HG03135 (cell line): ENCODE results near the gene UBR4.

Source experiments
- ATAC-seq: cut with Tn5 transposase; IDR thresholded peaks from one replicate; pipeline ENCODE4 v1.9.1; 2021; ENCODE audit warnings: mild to moderate bottlenecking, moderate library complexity; ENCODE audit not compliant: unreplicated experiment

UBR4 gene

GRCh38 chr1:19149736-19150135, 60.3 kb downstream of the UBR4 start:
- no peak for ATAC-seq

DNA sequence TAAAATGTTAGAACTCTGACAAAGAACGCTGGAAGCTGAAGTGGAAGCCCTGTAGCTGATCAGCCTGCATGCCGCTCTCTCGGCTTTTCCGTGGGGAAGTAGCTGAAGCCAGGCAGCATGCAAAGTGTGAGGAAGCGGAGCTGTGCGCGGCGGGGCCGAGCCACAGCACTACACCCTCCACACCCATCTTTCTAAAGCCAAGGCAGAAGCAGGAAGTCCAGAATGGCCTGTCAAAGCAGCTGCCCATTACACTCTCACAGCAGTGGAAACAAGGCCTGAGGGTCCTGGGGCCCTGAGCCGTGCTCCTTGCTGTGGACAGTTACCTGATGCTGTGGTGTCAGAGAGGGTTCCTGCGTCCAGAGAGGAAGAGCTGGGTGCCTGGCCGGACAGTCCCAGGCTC, 69.6 kb downstream of the UBR4 start:
- ATAC-seq: no peak

GRCh38 chr1:19139711-19140110, 70.4 kb downstream of the UBR4 start:
- ATAC-seq: no peak

DNA sequence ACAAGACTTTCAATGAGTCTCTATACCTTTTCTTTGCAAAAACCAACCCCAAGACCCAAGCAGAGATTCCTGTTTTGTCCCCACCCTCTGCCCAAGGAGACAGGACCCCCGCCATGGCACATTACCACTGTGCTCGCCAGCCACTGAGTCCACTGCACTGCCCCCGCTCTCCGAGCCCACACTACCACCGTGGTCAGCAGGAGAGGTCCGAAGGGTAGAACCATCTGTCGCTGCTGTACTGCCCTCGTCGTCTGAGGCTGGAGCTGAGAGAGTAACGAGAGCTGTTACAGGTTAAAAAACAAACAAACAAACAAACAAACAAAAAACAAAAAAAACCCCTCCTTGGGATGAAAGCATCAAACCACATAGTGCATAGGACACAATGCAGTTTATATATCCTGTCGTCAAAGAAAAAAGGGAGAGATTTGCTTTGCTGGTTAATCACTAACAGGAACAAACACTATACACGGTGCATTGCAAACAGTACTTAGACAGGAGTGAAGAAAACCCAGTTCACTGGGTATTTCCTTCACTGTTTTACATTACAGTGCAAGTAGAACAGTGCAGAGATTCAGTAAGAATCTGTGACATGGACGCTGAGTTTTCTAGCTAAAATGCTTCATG, 71.0 kb downstream of the UBR4 start:
- no peak for ATAC-seq

- ATAC-seq: no peak
Observed at GRCh38 chr1:19138331-19138730, 71.7 kb downstream of the UBR4 start.

- ATAC-seq: no peak
Observed at GRCh38 chr1:19137158-19137557, 72.9 kb downstream of the UBR4 start.

- no peak for ATAC-seq
Observed at GRCh38 chr1:19133360-19133759, 76.7 kb downstream of the UBR4 start.

DNA sequence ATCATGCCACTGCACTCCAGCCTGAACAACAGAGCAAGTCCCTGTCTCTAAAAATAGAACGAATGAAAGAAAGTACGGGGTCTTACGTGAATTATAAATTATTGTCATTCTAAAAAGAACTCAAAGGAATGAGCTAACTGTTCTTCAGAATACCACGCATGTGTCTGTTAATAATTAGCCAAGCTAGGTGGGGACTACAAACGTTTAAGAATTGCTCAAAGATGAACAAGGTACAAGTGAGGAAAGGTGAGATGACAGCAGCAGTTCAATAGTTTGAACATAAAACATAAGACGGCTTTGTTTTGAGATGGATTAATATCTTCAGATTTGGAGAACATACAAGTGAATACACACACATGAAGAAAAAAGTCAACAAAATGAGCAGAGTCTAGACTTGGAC, 79.6 kb downstream of the UBR4 start:
- ATAC-seq: no peak

DNA sequence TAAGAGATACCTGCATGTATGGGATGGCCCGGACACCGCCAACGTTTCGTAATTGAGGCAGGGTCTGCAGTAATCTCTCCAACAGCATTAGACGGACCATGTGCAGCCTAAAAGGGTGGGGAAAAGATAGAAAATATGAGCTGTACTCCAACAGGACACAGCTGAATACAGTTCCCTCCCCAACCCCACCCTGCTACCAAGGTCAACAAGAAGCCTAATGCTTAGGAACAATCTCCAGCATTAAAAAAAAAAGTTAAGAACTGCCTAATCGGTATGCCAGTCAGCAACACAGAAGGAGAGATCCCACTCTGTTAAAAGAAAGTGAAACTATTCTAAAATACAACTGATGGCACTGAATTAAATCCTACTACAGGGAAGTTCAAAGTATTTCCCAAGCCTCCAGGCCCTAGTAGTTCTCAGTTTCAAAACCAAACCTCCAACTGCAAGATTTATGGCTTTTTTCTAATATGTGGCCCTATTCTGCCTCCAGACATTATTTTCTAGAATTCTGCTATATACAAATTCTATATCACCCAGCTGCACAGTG, 81.0 kb downstream of the UBR4 start:
- no peak for ATAC-seq

GRCh38 chr1:19124273-19124672, 85.8 kb downstream of the UBR4 start:
- no peak for ATAC-seq

DNA sequence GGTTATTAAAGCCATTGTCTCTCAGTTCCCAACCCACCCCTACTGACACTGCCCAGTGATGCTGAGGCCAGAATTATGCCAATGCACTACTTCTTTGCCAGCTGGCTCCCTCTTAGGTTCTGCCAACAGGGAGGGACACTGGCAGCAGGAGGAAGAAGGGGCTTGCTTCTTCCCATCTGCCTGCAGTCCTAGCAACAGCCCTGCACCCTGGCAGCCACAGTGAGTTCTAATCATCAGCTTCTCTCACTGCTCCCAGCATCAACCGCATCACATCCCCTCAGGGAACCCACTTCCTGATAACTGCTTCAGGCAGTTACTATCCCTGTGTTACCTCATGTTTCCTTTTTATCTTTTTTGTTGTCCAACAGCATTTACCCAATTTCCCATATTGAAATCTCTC, 86.2 kb downstream of the UBR4 start:
- ATAC-seq: no peak

DNA sequence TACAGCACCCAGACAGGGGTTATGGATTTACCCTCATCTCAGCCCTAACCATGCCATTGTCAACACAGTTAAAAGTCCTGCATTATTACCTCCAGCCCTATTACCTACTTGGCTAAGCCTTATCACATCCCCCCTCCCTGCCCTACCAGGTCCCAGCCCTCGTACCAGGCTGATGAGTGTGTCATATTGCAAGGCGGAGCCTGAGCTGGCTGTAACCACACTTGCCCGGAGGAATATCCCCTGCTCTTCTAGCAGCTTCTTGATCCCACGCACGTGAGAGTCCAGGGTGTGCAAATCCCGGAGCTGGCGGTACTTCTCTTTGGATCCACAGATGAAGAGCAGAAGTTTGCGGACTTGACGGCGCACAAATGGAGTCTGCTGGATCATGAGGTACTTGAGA, 87.4 kb downstream of the UBR4 start:
- ATAC-seq: no peak

- ATAC-seq: no peak
Observed at GRCh38 chr1:19121192-19121591, 88.9 kb downstream of the UBR4 start.

GRCh38 chr1:19120070-19120469, 90.0 kb downstream of the UBR4 start:
- ATAC-seq: no peak

GRCh38 chr1:19115082-19115808, 94.8 kb downstream of the UBR4 start:
- no peak for ATAC-seq

- ATAC-seq: no peak
Observed at GRCh38 chr1:19113697-19114092, 96.4 kb downstream of the UBR4 start.

DNA sequence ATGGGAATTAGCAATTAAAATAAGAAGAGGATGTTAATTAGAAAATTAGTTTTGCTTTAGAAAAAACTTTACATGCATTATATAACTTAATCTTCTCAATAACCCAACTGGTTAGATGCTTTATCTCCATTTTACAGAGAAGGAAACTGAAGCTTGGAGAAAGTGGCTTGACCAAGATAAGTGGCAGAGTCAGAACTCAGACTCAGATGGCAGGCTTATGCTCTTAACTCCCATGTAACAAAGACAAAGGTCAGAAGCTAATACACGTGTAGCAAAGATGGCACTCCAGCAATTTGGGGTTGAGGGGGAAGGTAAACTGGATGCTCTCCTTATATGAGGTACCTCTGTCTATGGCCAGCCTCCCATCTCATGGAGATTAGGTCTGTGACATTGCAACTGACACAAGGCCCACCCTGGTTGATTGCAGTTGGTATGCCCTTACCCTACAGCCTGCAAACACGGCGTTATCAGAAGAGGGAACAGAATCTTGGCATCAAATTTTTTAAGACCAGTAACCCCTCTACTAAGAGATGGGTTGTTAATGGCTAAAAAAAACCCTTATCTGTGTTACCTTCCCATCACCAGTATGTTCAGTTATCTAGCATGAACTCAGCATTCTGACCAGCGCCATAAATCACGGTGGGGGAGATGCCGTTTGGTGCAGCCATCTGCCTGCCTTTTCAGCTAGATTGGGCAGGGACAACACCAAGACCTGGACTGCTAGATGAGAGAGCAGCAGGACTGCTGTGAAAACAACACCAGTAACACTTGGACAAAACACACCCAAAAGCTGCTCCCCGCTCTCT, 97.0 kb downstream of the UBR4 start:
- no peak for ATAC-seq

DNA sequence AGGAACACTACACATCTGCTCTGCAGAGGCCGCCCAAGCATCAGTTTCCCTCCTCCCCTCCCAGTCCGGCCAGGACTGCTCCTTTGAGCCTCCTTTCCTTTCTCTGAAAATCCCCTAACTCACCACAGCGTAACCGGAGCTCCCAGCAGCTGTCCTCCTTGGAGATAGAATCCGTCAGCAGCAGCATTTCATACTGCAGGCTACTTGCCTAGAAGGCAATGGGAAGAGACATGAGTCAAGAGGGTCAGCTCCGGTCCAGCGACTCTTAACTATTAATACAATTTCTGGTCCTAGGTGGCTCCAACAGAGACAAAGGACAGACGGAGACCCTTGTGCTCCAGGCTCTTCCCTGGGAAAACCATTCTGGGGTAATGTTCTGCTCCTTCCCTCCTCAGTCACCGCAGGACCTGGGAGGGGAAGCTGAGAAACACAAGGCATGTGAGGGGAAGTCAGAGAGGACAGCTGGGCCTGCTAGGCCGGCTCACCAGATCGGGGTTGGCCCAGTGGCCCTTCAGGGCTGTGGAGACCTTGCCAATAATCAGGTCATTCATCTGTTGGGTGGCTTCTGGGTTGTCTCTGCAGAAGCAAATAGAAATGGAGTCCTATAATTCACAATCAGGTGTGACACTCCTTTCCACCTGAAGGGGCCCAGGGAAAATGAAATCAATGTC, 99.7 kb downstream of the UBR4 start:
- ATAC-seq: no peak

DNA sequence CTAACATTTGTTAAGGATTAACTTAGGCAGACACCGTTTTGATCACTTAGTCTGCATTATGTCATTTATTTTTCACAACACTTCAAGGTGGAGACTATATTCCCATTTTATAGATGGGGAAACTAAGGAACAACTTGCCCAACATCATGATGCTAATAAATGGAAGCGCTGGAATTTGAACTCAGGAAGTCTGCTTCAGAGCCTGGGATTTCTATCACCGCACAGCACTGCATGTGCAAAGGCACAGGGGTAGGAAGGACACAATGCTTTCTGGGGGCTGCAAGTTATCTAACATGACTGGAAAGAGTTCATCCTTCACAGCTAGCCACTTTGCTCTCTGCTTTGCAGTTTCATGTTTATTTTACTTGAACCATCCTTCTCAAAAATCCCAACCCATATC, 100.5 kb downstream of the UBR4 start:
- no peak for ATAC-seq

- no peak for ATAC-seq
Observed at GRCh38 chr1:19101244-19101643, 108.8 kb downstream of the UBR4 start.

DNA sequence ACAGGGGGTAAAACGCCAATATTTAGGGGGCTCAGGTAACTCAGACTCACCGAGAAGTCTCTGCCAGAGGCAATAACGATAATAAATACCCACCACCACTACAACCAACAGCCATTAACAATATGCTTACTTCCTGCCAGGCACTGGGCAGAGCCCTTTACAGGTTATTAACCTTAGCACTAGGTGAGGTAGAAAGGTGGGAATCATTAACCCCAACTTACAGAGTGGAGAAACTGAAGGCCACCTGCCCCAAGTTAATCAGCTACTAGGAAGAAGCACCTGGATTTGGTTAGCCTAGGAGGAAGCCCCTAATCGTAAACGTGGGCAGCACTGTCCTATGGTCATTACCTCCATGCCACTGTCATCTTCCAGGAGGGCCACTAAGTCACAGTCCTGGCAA, 110.0 kb downstream of the UBR4 start:
- ATAC-seq: no peak
